Activated naive CD8-positive, alpha-beta T cell (primary cell): ENCODE data around the gene CSF1.

ENCODE experiments used
- H3K27ac Mint-ChIP-seq: one replicate; pipeline ENCODE4 v1.8.0; 2021; ENCODE audit warnings: mixed read lengths
- H3K27me3 Mint-ChIP-seq: one replicate; pipeline ENCODE4 v1.8.0; 2021; ENCODE audit warnings: mixed read lengths
- H3K36me3 Mint-ChIP-seq: one replicate; pipeline ENCODE4 v1.8.0; 2021; ENCODE audit warnings: mixed read lengths
- H3K4me1 Mint-ChIP-seq: one replicate; pipeline ENCODE4 v1.8.0; 2021; ENCODE audit warnings: low read depth, mixed read lengths
- H3K4me3 Mint-ChIP-seq: one replicate; pipeline ENCODE4 v1.8.0; 2021; ENCODE audit warnings: mild to moderate bottlenecking, mixed read lengths
- H3K9me3 Mint-ChIP-seq: one replicate; pipeline ENCODE4 v1.8.0; 2021; ENCODE audit warnings: low read depth, mixed read lengths

CSF1 gene

GRCh38 chr1:109977657-109978378 lies 67.2 kb downstream of the CSF1 start:
- peaks cover 4% of the 10 kb centered on the region for H3K27me3 Mint-ChIP-seq
- H3K9me3 Mint-ChIP-seq: no peaks in the 10 kb centered on the region
- no peaks in the 10 kb centered on the region for H3K36me3 Mint-ChIP-seq
- H3K4me1 Mint-ChIP-seq: no peaks in the 10 kb centered on the region
- H3K27ac Mint-ChIP-seq: no peak overlapping the region
- no peak overlapping the region for H3K4me3 Mint-ChIP-seq

GRCh38 chr1:109978761-109979488 lies 68.3 kb downstream of the CSF1 start:
- H3K27ac Mint-ChIP-seq: no peak overlapping the region
- H3K4me1 Mint-ChIP-seq: no peaks in the 10 kb centered on the region
- no peaks in the 10 kb centered on the region for H3K36me3 Mint-ChIP-seq
- H3K4me3 Mint-ChIP-seq: no peak overlapping the region
- H3K9me3 Mint-ChIP-seq: no peaks in the 10 kb centered on the region
- peaks cover 4% of the 10 kb centered on the region for H3K27me3 Mint-ChIP-seq

DNA sequence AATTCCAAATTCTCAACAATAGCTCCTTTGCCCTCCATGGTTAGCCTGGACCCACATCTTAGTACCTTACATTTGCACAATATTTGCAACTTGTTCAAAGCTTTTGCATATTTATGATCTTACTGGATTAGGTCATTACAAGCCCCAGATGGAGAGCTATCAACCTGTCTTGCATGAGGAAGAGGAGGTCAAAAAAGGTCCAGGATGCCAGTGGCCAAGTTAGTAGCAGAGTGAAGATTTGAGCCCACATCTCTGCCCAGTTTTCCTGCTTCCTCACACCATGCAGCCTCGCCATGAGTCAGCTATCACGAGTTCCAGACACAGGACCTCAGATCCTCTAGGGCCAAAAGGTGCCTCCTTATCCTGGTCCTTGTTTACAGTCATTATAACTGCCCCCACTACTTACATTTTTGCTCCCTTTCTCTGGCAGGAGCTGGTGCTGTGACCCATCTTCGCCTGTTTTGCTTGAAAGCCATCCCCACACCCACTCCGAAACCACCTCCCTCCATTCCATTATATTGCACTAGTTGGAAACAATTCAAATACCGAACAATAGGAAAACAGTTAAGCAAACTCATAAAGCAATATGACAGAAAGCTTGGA lies 68.9 kb downstream of the CSF1 start:
- Mint-ChIP-seq H3K27me3 (peaks cover 4% of the 10 kb centered on the region), H3K4me3 (no peak overlapping the region), H3K27ac (no peak overlapping the region), H3K36me3 (no peaks in the 10 kb centered on the region), H3K9me3 (no peaks in the 10 kb centered on the region), H3K4me1 (no peaks in the 10 kb centered on the region)
